ENCODE measurements around the gene NDUFB3.

- no peak for TF ChIP-seq TAF1 (IDR thresholded peaks at IDR 0.05; ENCODE audit: borderline replicate concordance, insufficient read depth, low read length)
- TF ChIP-seq, protein P1, sequence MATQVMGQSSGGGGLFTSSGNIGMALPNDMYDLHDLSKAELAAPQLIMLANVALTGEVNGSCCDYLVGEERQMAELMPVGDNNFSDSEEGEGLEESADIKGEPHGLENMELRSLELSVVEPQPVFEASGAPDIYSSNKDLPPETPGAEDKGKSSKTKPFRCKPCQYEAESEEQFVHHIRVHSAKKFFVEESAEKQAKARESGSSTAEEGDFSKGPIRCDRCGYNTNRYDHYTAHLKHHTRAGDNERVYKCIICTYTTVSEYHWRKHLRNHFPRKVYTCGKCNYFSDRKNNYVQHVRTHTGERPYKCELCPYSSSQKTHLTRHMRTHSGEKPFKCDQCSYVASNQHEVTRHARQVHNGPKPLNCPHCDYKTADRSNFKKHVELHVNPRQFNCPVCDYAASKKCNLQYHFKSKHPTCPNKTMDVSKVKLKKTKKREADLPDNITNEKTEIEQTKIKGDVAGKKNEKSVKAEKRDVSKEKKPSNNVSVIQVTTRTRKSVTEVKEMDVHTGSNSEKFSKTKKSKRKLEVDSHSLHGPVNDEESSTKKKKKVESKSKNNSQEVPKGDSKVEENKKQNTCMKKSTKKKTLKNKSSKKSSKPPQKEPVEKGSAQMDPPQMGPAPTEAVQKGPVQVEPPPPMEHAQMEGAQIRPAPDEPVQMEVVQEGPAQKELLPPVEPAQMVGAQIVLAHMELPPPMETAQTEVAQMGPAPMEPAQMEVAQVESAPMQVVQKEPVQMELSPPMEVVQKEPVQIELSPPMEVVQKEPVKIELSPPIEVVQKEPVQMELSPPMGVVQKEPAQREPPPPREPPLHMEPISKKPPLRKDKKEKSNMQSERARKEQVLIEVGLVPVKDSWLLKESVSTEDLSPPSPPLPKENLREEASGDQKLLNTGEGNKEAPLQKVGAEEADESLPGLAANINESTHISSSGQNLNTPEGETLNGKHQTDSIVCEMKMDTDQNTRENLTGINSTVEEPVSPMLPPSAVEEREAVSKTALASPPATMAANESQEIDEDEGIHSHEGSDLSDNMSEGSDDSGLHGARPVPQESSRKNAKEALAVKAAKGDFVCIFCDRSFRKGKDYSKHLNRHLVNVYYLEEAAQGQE (IDR thresholded peaks at IDR 0.05; ENCODE audit: insufficient read depth in 1 of 2, low read depth in 2 of 2, low read length in 2 of 2), result no peak
- TF ChIP-seq FOXP2 (optimal IDR thresholded peaks at IDR 0.05; ENCODE audit: borderline replicate concordance, extremely low read depth, extremely low read length, insufficient read depth), result no peak
- TF ChIP-seq POLR2AphosphoS5 (IDR thresholded peaks at IDR 0.05; ENCODE audit: low read depth, low read length), result no peak
- TF ChIP-seq SIN3A (IDR thresholded peaks at IDR 0.05; ENCODE audit: borderline replicate concordance, insufficient read depth, low read length), result no peak
Measured at GRCh38 chr2:201118121-201118960, 46.5 kb downstream of the NDUFB3 start.

Measured in PFSK-1 (cell line).